BE2C (cell line): ENCODE data around the gene DNTT.

Experiments used
- DNase-seq: peaks from one replicate; pipeline ENCODE4 v3.0.0-alpha.2; 2020
- H3K27me3 ChIP-seq: fragments of 250-450 bp; sonication (Bioruptor Pico); 2 replicates; pipeline ENCODE4 v1.5.1; 2020; ENCODE audit warnings: mild to moderate bottlenecking
- H3K36me3 ChIP-seq: fragments of 250-450 bp; sonication (Bioruptor Pico); 2 replicates; pipeline ENCODE4 v1.5.1; 2020; ENCODE audit warnings: mild to moderate bottlenecking
- H3K4me1 ChIP-seq: fragments of 250-450 bp; sonication (Bioruptor Pico); 2 replicates; pipeline ENCODE4 v1.5.1; 2020
- H3K4me3 ChIP-seq: 2 replicates; pipeline ENCODE4 v1.5.1; 2011; ENCODE audit warnings: low read depth, low read length
- H3K9me3 ChIP-seq: fragments of 250-450 bp; sonication (Bioruptor Pico); 2 replicates; pipeline ENCODE4 v1.5.1; 2020
- CTCF ChIP-seq: IDR thresholded peaks from 2 replicates; pipeline ENCODE4 v1.5.1; 2012; ENCODE audit warnings: mild to moderate bottlenecking, low read depth, low read length

DNTT gene

GRCh38 chr10:96267234-96267705 is 37.0 kb upstream of the DNTT start:
- H3K36me3 ChIP-seq: no peaks in the 10 kb centered on the region
- DNase-seq: no peak
- no peaks in the 10 kb centered on the region for H3K27me3 ChIP-seq
- TF ChIP-seq CTCF: no peak
- H3K9me3 ChIP-seq: no peaks in the 10 kb centered on the region
- H3K4me1 ChIP-seq: no peaks in the 10 kb centered on the region
- no peak overlapping the region for H3K4me3 ChIP-seq

- Histone ChIP-seq H3K4me1 (no peaks in the 10 kb centered on the region), H3K27me3 (no peaks in the 10 kb centered on the region), H3K4me3 (no peak overlapping the region), H3K36me3 (no peaks in the 10 kb centered on the region), H3K9me3 (no peaks in the 10 kb centered on the region)
- no peak for DNase-seq
- TF ChIP-seq CTCF: no peak
Observed at GRCh38 chr10:96268341-96268909, 35.8 kb upstream of the DNTT start.

- Histone ChIP-seq H3K36me3 (no peaks in the 10 kb centered on the region), H3K4me3 (no peak overlapping the region), H3K4me1 (no peaks in the 10 kb centered on the region), H3K9me3 (no peaks in the 10 kb centered on the region), H3K27me3 (no peaks in the 10 kb centered on the region)
- DNase-seq: no peak
- no peak for TF ChIP-seq CTCF
Observed at GRCh38 chr10:96269438-96270300, 34.6 kb upstream of the DNTT start.

- no peaks in the 10 kb centered on the region for H3K4me1 ChIP-seq
- H3K36me3 ChIP-seq: no peaks in the 10 kb centered on the region
- DNase-seq: no peak
- no peak overlapping the region for H3K4me3 ChIP-seq
- no peak for TF ChIP-seq CTCF
- no peaks in the 10 kb centered on the region for H3K27me3 ChIP-seq
- H3K9me3 ChIP-seq: no peaks in the 10 kb centered on the region
Observed at GRCh38 chr10:96270571-96270970, 33.7 kb upstream of the DNTT start.

DNA sequence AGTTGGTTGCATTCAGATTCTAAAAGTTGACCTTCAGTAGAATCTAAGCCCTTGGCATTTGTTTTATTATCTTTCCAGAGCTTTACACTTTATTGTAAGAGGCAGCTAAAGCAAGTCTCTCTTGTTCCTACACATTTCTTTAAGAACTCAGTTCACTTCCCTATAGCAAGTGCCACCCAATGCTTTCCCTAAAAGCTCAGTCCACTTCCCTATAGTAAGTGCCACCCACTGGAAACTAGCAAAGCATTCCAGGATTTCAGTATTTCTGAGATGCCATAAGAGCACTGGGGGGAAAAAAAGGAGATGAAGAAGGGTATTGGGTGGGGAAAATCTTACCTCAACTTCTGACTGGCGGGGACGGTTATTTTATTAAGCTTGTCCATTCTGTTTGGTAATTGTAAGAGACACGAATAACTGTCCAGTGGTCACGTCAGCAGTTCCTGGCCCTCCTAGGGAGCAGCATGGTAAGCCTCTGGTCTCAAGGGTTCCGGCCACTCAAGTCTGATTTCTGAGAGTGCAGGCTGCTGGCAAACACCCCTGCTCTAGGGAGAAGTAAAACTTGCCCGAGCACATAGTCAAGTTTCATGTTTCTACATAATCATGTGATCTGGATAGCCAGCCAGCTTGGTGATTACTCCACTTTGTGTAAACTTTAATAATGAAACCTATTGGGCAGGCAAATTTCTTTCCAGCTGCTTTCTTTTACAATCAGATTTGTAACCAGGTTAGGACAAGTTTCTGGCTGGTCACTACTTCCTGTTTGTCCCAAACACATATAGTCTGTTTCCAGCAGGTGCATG is 33.0 kb upstream of the DNTT start, which contains the start of gene BLNK:
Gene BLNK, minus strand, starts transcription at position 554 of the 800 bp plus-strand sequence. Its CDS starts 171 bp downstream, at position 383.
- no peak for DNase-seq
- no peaks in the 10 kb centered on the region for H3K9me3 ChIP-seq
- no peaks in the 10 kb centered on the region for H3K36me3 ChIP-seq
- H3K27me3 ChIP-seq: no peaks in the 10 kb centered on the region
- no peaks in the 10 kb centered on the region for H3K4me1 ChIP-seq
- TF ChIP-seq CTCF: no peak
- no peak within 1 kb of the TSS for H3K4me3 ChIP-seq
